A673 (cell line): Measurements from ENCODE around the gene ATXN10. TPM values are rescaled to one million over a fixed set of nuclear protein-coding genes. Genes with fewer than 3 reads are reported as not detected.
A peak's percentile ranks its signal among the peaks of the same experiment; 100 is the strongest.

Experiments used
- BruUV-seq: library from RNA; stranded (reverse); fragments of 400-500 nt; replicated peaks from 2 replicates; lab custom pipeline; 2021; lab: Mats Ljungman, UMichigan
- CTCF ChIA-PET: fragments of 300-600 bp; sonication (Branson Sonifier 250); formaldehyde crosslinking; loops from one replicate; lab custom pipeline; 2022; ENCODE audit warnings: antibody characterized with exemption; lab: Charles Lee
- POLR2A ChIA-PET: fragments of 300-600 bp; sonication (Branson Sonifier 250); formaldehyde crosslinking; loops from one replicate; lab custom pipeline; 2022; ENCODE audit warnings: antibody characterized with exemption; ENCODE audit not compliant: low non-redundant PET; lab: Charles Lee
- DNase-seq: peaks from one replicate; pipeline ENCODE4 v3.0.0-alpha.2; 2015; ENCODE audit warnings: low spot score
- H3K27ac ChIP-seq: fragments of 200-600 bp; sonication (generic); 2 replicates; pipeline ENCODE4 v1.5.1; 2016; ENCODE audit warnings: mixed run types, low read depth, mild to moderate bottlenecking, mixed read lengths, antibody characterized with exemption, low read length; ENCODE audit not compliant: poor library complexity, severe bottlenecking
- H3K27me3 ChIP-seq: fragments of 200-600 bp; sonication (generic); replicated peaks from 2 replicates; pipeline ENCODE4 v1.6.1; 2017; ENCODE audit warnings: mixed run types, low read depth, mild to moderate bottlenecking, mixed read lengths, antibody characterized with exemption, low read length; ENCODE audit not compliant: insufficient read depth, poor library complexity
- H3K36me3 ChIP-seq: fragments of 200-600 bp; sonication (generic); 2 replicates; pipeline ENCODE4 v1.6.1; 2016; ENCODE audit warnings: mixed run types, mild to moderate bottlenecking, mixed read lengths, antibody characterized with exemption, low read length; ENCODE audit not compliant: insufficient read depth, poor library complexity, severe bottlenecking
- H3K4me1 ChIP-seq: fragments of 200-600 bp; sonication (generic); 2 replicates; pipeline ENCODE4 v1.6.1; 2017; ENCODE audit warnings: mixed run types, mild to moderate bottlenecking, mixed read lengths, antibody characterized with exemption, low read length; ENCODE audit not compliant: insufficient read depth, poor library complexity, severe bottlenecking
- H3K4me3 ChIP-seq: fragments of 200-600 bp; sonication (generic); 2 replicates; pipeline ENCODE4 v1.5.1; 2016; ENCODE audit warnings: low read depth, mixed run types, mild to moderate bottlenecking, mixed read lengths, low read length; ENCODE audit not compliant: poor library complexity, severe bottlenecking
- H3K9me3 ChIP-seq: fragments of 200-600 bp; sonication (generic); 2 replicates; pipeline ENCODE4 v1.6.1; 2016; ENCODE audit warnings: mixed run types, low read depth, mild to moderate bottlenecking, mixed read lengths, antibody characterized with exemption, low read length; ENCODE audit not compliant: poor library complexity, severe bottlenecking
- EZH2 ChIP-seq: fragments of 200-600 bp; sonication (generic); IDR thresholded peaks from 2 replicates; pipeline ENCODE4 v1.6.1; 2017; ENCODE audit warnings: borderline replicate concordance, low read depth, mild to moderate bottlenecking, mixed read lengths, antibody characterized with exemption, low read length; ENCODE audit not compliant: poor library complexity, severe bottlenecking
- intact Hi-C: fragments of 100-400 bp; cut with micrococcal nuclease; formaldehyde crosslinking; loops from one replicate; pipeline ENCODE4 v1.10.0; 2022; ENCODE audit not compliant: unreplicated experiment
- total RNA-seq: library from RNA; stranded (reverse); gene quantifications from 2 replicates; pipeline ENCODE4 v1.2.3, GENCODE V29; 2021
- TF ChIP-seq, protein P1 (sequence below): fragments of 300-800, 200-600 bp; sonication (generic); conservative IDR thresholded peaks from 2 replicates; pipeline ENCODE4 v1.5.1; 2017; ENCODE audit warnings: low read depth, mild to moderate bottlenecking, antibody characterized with exemption, low read length, moderate library complexity, mixed read lengths

Gene ATXN10
- total RNA-seq, 1 experiment from 2014 or later, result 294 TPM

DNA sequence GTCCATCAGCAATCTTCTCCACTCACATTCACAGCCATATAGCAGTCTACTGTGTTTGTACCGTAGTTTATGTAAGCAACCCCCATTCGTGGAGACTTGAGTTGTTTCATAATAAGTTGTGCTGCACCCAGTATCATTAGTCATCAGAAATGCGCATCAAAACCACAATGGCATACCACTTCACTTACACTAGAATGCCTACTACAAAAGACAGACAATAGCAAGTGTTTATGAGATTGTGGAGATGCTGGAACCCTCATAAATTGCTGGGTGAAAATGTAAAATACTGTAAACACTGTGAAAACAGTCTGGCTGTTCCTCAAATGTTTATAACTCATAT is 133.3 kb downstream of the ATXN10 start:
- Histone ChIP-seq H3K27ac (no peak overlapping the region), H3K27me3 (no peaks in the 10 kb centered on the region), H3K4me3 (no peak overlapping the region), H3K9me3 (no peaks in the 10 kb centered on the region), H3K4me1 (peaks cover 5% of the 10 kb centered on the region), H3K36me3 (peaks cover 6% of the 10 kb centered on the region)
- peak; percentile 44 for DNase-seq
- intact Hi-C loops, result no loop called here
- TF ChIP-seq, protein P1, sequence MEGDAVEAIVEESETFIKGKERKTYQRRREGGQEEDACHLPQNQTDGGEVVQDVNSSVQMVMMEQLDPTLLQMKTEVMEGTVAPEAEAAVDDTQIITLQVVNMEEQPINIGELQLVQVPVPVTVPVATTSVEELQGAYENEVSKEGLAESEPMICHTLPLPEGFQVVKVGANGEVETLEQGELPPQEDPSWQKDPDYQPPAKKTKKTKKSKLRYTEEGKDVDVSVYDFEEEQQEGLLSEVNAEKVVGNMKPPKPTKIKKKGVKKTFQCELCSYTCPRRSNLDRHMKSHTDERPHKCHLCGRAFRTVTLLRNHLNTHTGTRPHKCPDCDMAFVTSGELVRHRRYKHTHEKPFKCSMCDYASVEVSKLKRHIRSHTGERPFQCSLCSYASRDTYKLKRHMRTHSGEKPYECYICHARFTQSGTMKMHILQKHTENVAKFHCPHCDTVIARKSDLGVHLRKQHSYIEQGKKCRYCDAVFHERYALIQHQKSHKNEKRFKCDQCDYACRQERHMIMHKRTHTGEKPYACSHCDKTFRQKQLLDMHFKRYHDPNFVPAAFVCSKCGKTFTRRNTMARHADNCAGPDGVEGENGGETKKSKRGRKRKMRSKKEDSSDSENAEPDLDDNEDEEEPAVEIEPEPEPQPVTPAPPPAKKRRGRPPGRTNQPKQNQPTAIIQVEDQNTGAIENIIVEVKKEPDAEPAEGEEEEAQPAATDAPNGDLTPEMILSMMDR, result no peak
- no peak for TF ChIP-seq EZH2
- no TSS peak for BruUV-seq
- POLR2A ChIA-PET, result no interaction called here
- CTCF ChIA-PET, result no interaction called here

DNA sequence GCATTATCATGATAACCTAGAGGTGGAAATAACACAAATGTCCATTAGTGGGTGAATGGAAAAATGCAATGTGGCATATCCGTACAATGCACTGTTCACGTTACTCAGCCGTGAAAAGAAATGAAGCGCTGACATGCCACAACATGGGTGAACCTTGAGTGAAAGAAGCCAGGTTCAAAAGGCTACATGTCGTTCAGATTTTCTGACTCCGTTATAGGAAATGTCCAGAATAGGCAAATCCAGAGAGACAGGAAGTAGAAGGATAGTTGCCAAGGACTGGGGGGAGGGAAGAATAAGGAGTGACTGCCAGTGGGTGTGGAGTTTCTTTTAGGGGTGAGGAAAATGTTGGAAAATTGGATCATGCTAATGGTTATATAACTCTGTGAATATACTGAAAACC is 133.8 kb downstream of the ATXN10 start:
- Histone ChIP-seq H3K4me3 (no peak overlapping the region), H3K4me1 (peaks cover 5% of the 10 kb centered on the region), H3K9me3 (no peaks in the 10 kb centered on the region), H3K27me3 (no peaks in the 10 kb centered on the region), H3K36me3 (peaks cover 6% of the 10 kb centered on the region), H3K27ac (no peak overlapping the region)
- no peak for DNase-seq
- CTCF ChIA-PET, result no interaction called here
- POLR2A ChIA-PET, result no interaction called here
- TF ChIP-seq, protein P1, result no peak
- TF ChIP-seq EZH2, result no peak
- intact Hi-C loops, result no loop called here
- no TSS peak for BruUV-seq

- Histone ChIP-seq H3K4me1 (peaks cover 5% of the 10 kb centered on the region), H3K27me3 (no peaks in the 10 kb centered on the region), H3K4me3 (no peak overlapping the region), H3K36me3 (peaks cover 6% of the 10 kb centered on the region), H3K9me3 (no peaks in the 10 kb centered on the region), H3K27ac (no peak overlapping the region)
- CTCF ChIA-PET, result no interaction called here
- no peak for DNase-seq
- intact Hi-C loops, result no loop called here
- POLR2A ChIA-PET, result no interaction called here
- TF ChIP-seq, protein P1, result no peak
- TF ChIP-seq EZH2, result no peak
- BruUV-seq, result no TSS peak
These were observed 135.7 kb downstream of the ATXN10 start for GRCh38 chr22:45807156-45807915.
